ENCODE results near the gene HYAL3.

DNA sequence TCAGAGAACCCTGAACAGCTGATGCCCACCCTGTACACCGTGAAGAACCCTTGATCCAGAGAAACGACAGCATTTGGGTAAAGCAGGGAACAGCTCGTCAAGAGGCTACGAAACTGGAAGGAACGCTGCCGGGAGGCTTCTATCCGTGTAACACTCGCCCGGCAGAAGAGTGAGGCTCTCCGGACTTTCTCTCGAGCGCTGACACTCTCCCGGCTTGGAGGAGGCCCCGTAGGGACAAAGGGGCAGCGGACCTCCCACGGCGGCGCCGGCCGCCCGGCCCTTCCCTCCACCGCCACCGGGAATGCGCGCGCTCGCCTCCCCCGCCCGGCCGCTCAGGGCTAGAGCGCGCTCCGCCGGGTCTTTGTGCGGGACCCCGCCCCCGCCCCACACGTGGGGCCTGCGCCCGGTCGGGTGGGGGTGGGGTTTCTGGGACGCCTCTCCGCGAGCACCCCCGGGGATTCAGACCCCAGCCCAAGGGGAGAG is 21.7 kb upstream of the HYAL3 start:
- TF ChIP-seq CTCF (conservative IDR thresholded peaks at IDR 0.05; ENCODE audit: low read length) (no peak), EZH2phosphoT487 (IDR thresholded peaks at IDR 0.05; ENCODE audit: borderline replicate concordance, low read depth, low read length) (no peak)
